ENCODE data around the gene CEACAM4. TPM values are rescaled to one million over a fixed set of nuclear protein-coding genes. Genes with fewer than 3 reads are reported as not detected.
"Not testable (repeated sequence)": the region's sequence is repeated elsewhere in the genome, so short reads cannot be mapped to it uniquely, and the experiment has no call there.

CEACAM4 gene
- total RNA-seq, 8 experiments from 2014 or later, result 0.31 to 0.47 TPM; not detected in 6

- in situ Hi-C loops (cut with MboI; ENCODE audit: low pct_unique_long_range_greater_than_20kb in 2 of 9, low sequenced_read_pairs in 9 of 9, unreplicated experiment in 9 of 9), result no loop called here
- no peak overlapping the region for H3K4me3 ChIP-seq
- 0 to 25% (median 0%) methylated on average over 1 to 6 of the region's 6 CpGs; no CpG with 5 or more reads in 3 of the 10 experiments for WGBS, 10 experiments
- no peaks in the 10 kb centered on the region for H3K4me1 ChIP-seq (replicated peaks in 1 of 2)
- peak in 3 of 8 experiments; percentile 71 to 79 (median 75) for ATAC-seq (replicated peaks in 6 of 8)
- no peak overlapping the region for H3K27ac ChIP-seq
These were observed 38.2 kb downstream of the CEACAM4 start for GRCh38 chr19:41588497-41589209.

DNA sequence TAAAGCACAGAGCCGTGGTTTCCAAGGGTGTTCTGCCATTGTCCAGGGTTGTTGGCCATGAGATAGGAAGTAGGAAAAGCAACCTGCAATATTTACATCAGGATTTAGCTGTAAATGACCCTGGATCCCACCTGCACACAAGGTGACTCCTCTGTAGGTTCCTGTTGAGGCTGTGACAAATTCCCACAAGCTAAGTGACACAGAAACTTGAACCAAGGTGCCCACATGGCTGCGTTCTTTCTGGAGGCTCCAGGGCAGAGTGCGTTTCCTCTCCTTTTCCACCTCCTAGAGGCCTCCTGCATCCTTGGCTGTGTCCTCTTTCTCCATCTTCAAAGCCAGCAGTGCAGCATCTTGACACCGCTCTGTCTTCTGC, 39.0 kb downstream of the CEACAM4 start:
- H3K27ac ChIP-seq, result no peak overlapping the region
- H3K4me3 ChIP-seq, result no peak overlapping the region
- no peak for ATAC-seq (replicated peaks in 6 of 8)
- WGBS, 10 experiments, result 0 to 60% (median 20%) methylated on average over 1 to 4 of the region's 4 CpGs; no CpG with 5 or more reads in 2 of the 10 experiments
- no peaks in the 10 kb centered on the region for H3K4me1 ChIP-seq (replicated peaks in 1 of 2)
- in situ Hi-C loops (cut with MboI; ENCODE audit: low pct_unique_long_range_greater_than_20kb in 2 of 9, low sequenced_read_pairs in 9 of 9, unreplicated experiment in 9 of 9), result no loop called here

DNA sequence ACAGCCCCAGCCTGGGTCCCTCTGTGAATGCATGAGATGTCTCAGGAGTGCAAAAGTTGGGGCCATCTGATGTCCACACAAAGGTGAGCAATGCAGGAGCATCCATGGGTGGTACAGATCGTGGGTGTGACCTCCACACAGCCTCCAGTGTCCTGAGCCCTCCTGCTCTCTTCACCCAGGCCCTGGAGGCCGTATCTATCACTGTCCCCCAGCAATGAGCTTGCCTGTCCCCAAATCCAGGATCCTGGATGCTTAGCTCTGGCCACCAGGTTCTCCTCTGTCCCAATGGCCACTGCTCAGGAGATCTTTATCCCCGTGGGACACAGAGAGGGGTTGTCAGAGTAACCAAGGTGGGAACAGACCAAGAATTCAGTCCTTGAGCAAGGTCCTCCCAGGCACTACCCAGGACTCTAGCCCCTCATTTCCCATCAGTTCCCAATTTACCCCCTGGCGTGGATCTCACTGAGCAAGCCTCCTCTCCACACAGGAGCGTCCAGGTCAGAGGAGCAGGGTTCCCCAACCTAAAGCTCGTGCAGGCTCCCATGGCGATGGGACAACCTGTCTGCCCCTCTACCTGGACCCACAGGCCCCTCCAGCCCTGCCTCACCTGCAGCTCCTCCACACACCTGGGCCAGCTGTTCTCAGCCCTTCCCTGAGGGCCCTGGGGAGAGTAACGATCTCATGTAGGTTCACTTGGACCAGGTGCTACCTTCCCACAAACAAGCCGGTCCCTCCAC, 39.6 kb downstream of the CEACAM4 start:
- Histone ChIP-seq H3K27ac (no peak overlapping the region), H3K4me1 (replicated peaks in 1 of 2) (no peaks in the 10 kb centered on the region), H3K4me3 (no peak overlapping the region)
- in situ Hi-C loops (cut with MboI; ENCODE audit: low pct_unique_long_range_greater_than_20kb in 2 of 9, low sequenced_read_pairs in 9 of 9, unreplicated experiment in 9 of 9), result no loop called here
- 0 to 40% (median 13%) methylated on average over 1 to 5 of the region's 9 CpGs; no CpG with 5 or more reads in 3 of the 10 experiments for WGBS, 10 experiments
- ATAC-seq (replicated peaks in 6 of 8), result no peak

DNA sequence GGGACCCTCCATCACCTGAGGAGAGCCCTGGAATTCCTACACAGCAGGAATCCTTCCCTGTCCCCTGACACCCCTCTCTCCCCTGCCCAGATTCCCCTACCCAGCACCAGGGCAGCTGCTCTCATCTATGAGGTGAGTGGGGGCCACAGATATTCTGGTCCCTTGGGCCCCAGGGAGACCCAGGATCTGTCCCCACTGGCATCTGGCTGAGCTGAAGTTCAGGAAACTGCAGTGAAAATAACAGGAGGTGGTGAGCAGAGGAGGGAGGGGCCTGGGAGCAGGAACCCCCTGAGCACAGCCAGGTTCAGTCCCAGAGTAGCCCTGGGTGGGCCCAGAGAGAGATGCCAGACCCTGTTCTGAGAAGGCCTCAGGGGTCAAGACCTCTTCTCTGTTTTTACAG, 40.8 kb downstream of the CEACAM4 start:
- Histone ChIP-seq H3K4me1 (replicated peaks in 1 of 2) (no peaks in the 10 kb centered on the region), H3K27ac (no peak overlapping the region), H3K4me3 (no peak overlapping the region)
- in situ Hi-C loops (cut with MboI; ENCODE audit: low pct_unique_long_range_greater_than_20kb in 2 of 9, low sequenced_read_pairs in 9 of 9, unreplicated experiment in 9 of 9), result no loop called here
- no peak for ATAC-seq (replicated peaks in 6 of 8)

- Histone ChIP-seq H3K4me1 (replicated peaks in 1 of 2) (no peaks in the 10 kb centered on the region), H3K27ac (no peak overlapping the region), H3K4me3 (no peak overlapping the region)
- ATAC-seq (replicated peaks in 6 of 8), result no peak
- 40 to 80% methylated on average over 1 of the region's 1 CpG; no CpG with 5 or more reads in 8 of the 10 experiments for WGBS, 10 experiments
- in situ Hi-C loops (cut with MboI; ENCODE audit: low pct_unique_long_range_greater_than_20kb in 2 of 9, low sequenced_read_pairs in 9 of 9, unreplicated experiment in 9 of 9), result no loop called here
These were observed 41.9 kb downstream of the CEACAM4 start for GRCh38 chr19:41584931-41585330.

- in situ Hi-C loops (cut with MboI; ENCODE audit: low pct_unique_long_range_greater_than_20kb in 2 of 9, low sequenced_read_pairs in 9 of 9, unreplicated experiment in 9 of 9), result no loop called here
- 0 to 67% (median 27%) methylated on average over 1 to 4 of the region's 6 CpGs; no CpG with 5 or more reads in 2 of the 10 experiments for WGBS, 10 experiments
These were observed 42.5 kb downstream of the CEACAM4 start for GRCh38 chr19:41584260-41584810.

DNA sequence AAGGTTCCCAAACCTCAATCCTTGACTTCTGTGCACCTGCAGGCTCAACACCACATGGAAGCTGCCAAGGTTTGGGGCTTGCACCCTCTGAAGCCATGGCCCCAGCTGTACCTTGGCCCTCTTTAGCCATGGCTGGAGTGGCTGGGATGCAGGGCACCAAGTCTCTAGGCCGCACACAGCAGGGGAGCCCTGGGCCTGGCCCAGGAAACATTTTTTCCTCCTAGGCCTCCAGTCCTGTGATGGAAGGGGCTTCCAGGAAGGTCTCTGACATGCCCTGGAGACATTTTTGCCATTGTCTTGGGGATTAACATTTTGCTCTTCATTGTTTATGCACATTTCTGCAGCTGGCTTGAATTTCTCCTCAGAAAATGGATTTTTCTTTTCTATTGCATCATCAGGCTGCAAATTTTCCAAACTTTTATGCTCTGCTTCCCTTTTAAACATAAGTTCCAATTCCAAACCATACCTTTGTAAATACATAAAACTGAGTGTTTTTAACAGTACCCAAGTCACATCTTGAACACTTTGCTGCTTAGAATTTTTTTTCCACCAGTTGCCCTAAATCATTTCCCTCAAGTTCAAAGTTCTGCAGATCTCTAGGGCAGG, 44.2 kb downstream of the CEACAM4 start:
- H3K4me3 ChIP-seq; ATAC-seq (replicated peaks in 6 of 8); H3K4me1 ChIP-seq (replicated peaks in 1 of 2); H3K27ac ChIP-seq; in situ Hi-C loops (cut with MboI; ENCODE audit: low pct_unique_long_range_greater_than_20kb in 2 of 9, low sequenced_read_pairs in 9 of 9, unreplicated experiment in 9 of 9): not testable (repeated sequence)
- WGBS, 10 experiments, result 33 to 60% methylated on average over 1 of the region's 1 CpG; no CpG with 5 or more reads in 8 of the 10 experiments

More at GRCh38 chr19:41584260-41584810, 42.5 kb downstream of the CEACAM4 start:
- Histone ChIP-seq H3K4me3 (no peak overlapping the region), H3K4me1 (replicated peaks in 1 of 2) (no peaks in the 10 kb centered on the region), H3K27ac (no peak overlapping the region)
- ATAC-seq (replicated peaks in 6 of 8), result no peak

DNA sequence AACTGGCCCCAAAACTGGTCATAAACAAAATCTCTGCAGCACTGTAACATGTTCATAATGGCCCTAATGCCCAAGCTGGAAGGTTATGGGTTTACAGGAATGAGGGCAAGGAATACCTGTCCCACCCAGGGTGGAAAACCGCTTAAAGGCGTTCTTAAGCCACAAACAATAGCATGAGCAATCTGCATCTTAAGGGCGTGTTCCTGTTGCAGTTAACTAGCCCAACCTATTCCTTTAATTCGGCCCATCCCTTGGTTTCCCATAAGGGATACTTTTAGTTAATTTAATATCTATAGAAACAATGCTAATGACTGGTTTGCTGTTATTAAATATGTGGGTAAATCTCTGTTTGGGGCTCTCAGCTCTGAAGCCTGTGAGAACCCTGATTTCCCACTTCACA, 45.8 kb downstream of the CEACAM4 start:
- 0 to 49% (median 0%) methylated on average over 1 to 4 of the region's 4 CpGs; no CpG with 5 or more reads in 1 of the 10 experiments for WGBS, 10 experiments
- H3K4me3 ChIP-seq; H3K4me1 ChIP-seq (replicated peaks in 1 of 2); H3K27ac ChIP-seq; in situ Hi-C loops (cut with MboI; ENCODE audit: low pct_unique_long_range_greater_than_20kb in 2 of 9, low sequenced_read_pairs in 9 of 9, unreplicated experiment in 9 of 9); ATAC-seq (replicated peaks in 6 of 8): not testable (repeated sequence)

DNA sequence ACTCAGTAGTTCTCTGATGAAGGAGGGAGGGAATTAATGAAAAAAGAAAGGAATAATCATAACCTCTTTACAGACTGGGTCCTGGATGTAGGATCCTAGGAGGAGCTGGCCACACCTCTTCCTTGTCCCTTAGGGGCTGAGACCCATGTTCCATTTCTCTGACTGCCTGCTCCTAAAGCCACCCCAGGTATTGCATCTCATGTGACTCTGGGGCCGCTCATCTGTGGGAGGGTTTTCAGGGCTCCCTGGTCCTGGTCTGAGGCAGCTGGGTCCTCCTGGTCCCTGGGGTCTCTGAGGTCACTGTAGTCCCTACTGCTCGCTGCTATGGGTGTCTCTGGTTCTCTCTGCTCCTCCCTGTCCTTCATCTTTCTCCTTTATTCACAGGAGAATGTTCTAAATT, 48.0 kb downstream of the CEACAM4 start:
- in situ Hi-C loops (cut with MboI; ENCODE audit: low pct_unique_long_range_greater_than_20kb in 2 of 9, low sequenced_read_pairs in 9 of 9, unreplicated experiment in 9 of 9), result no loop called here
- Histone ChIP-seq H3K4me3 (no peak overlapping the region), H3K4me1 (replicated peaks in 1 of 2) (no peaks in the 10 kb centered on the region), H3K27ac (no peak overlapping the region)
- no peak for ATAC-seq (replicated peaks in 6 of 8)
- WGBS, 10 experiments, result 0 to 50% (median 11%) methylated on average over 1 to 2 of the region's 2 CpGs; no CpG with 5 or more reads in 6 of the 10 experiments

DNA sequence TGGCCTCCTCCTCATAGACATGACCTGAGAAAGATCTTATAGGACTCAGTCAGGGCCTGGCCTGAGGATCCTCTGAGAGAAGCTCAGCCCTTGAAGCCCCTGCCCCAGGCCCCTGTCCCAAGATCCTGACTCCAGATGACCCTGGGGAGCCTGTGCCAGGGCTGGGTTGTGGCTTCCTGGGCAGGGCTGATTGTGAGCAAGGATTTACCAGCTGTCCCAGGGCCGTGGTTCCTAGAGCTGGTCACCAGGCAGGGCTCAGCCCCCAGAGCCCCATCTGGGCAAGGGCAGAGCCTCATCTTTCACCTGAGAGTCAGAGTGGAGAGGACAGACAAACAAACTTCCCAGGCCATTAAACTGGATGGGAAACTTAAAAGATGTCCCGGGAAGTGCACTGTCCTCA, 49.0 kb downstream of the CEACAM4 start:
- Histone ChIP-seq H3K27ac (no peak overlapping the region), H3K4me3 (no peak overlapping the region), H3K4me1 (replicated peaks in 1 of 2) (no peaks in the 10 kb centered on the region)
- 14 to 88% (median 32%) methylated on average over 1 to 2 of the region's 2 CpGs; no CpG with 5 or more reads in 4 of the 10 experiments for WGBS, 10 experiments
- ATAC-seq (replicated peaks in 6 of 8), result no peak
- in situ Hi-C loops (cut with MboI; ENCODE audit: low pct_unique_long_range_greater_than_20kb in 2 of 9, low sequenced_read_pairs in 9 of 9, unreplicated experiment in 9 of 9), result no loop called here

DNA sequence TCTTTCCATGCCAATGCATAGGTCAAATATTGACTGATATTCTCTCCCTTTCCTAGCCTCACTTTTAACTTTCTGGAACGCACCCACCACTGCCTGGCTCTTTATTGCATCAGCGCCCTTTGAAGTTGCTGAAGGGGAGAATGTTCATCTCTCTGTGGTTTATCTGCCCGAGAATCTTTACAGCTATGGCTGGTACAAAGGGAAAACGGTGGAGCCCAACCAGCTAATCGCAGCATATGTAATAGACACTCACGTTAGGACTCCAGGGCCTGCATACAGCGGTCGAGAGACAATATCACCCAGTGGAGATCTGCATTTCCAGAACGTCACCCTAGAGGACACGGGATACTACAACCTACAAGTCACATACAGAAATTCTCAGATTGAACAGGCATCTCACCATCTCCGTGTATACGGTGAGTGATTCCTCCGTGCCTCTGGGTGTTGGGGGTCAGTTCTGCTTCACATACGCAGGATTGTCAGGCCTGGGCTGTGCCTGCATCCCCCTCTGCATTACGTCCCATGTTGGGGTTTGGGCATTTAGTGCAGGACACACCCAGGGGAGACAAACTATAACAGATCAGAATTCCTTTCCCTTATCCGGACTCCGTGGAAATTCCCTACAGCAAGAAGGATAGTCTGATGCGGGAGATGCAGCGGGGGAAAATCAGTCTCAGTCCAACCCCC, 49.6 kb downstream of the CEACAM4 start:
- in situ Hi-C loops (cut with MboI; ENCODE audit: low pct_unique_long_range_greater_than_20kb in 2 of 9, low sequenced_read_pairs in 9 of 9, unreplicated experiment in 9 of 9), result no loop called here

GRCh38 chr19:41575998-41576397, 50.9 kb downstream of the CEACAM4 start, which contains the start of gene CEACAM21:
TSS of gene CEACAM21 (plus strand) at chr19:41576166. CDS start at chr19:41576275, 109 bp downstream.
- ATAC-seq (replicated peaks in 6 of 8), result peak in 3 of 8 experiments; percentile 37 to 58 (median 46)
- no peak within 1 kb of the TSS for H3K27ac ChIP-seq
- 0 to 50% (median 12%) methylated on average over 1 to 3 of the region's 4 CpGs; no CpG with 5 or more reads in 4 of the 10 experiments for WGBS, 10 experiments
- no peaks in the 10 kb centered on the region for H3K4me1 ChIP-seq (replicated peaks in 1 of 2)
- in situ Hi-C loops (cut with MboI; ENCODE audit: low pct_unique_long_range_greater_than_20kb in 2 of 9, low sequenced_read_pairs in 9 of 9, unreplicated experiment in 9 of 9), result no loop called here
- no peak within 1 kb of the TSS for H3K4me3 ChIP-seq

More for the DNA sequence above, 49.6 kb downstream of the CEACAM4 start:
- ATAC-seq (replicated peaks in 6 of 8), result no peak
- no peak overlapping the region for H3K27ac ChIP-seq
- no peak overlapping the region for H3K4me3 ChIP-seq
- WGBS, 10 experiments, result 10 to 68% (median 48%) methylated on average over 1 to 16 of the region's 19 CpGs; no CpG with 5 or more reads in 1 of the 10 experiments
- H3K4me1 ChIP-seq (replicated peaks in 1 of 2), result no peaks in the 10 kb centered on the region
